Mucosa of descending colon (tissue), 3 donors: ENCODE results near the gene MEFV. TPM values are rescaled to one million over a fixed set of nuclear protein-coding genes. Genes with fewer than 3 reads are reported as not detected.
"Not testable (repeated sequence)": the region's sequence is repeated elsewhere in the genome, so short reads cannot be mapped to it uniquely, and the experiment has no call there.

Source experiments
- ATAC-seq: fragments of 200-7000 bp; cut with Tn5 transposase; one replicate; pipeline ENCODE4 v1.9.1; 2020; ENCODE audit warnings: mild to moderate bottlenecking, moderate library complexity
- DNase-seq, 3 donors: peaks; one replicate each; pipeline ENCODE4 v3.0.0-alpha.2; 2020
- H3K36me3 ChIP-seq: fragments of 200-600 bp; one replicate; pipeline ENCODE4 v1.8.0; 2021; ENCODE audit warnings: low read depth, mild to moderate bottlenecking
- H3K4me1 ChIP-seq: fragments of 200-600 bp; one replicate; pipeline ENCODE4 v1.8.0; 2021; ENCODE audit warnings: low read depth, mild to moderate bottlenecking
- H3K4me3 ChIP-seq: fragments of 200-600 bp; one replicate; pipeline ENCODE4 v1.8.0; 2021; ENCODE audit warnings: mild to moderate bottlenecking
- H3K9me3 ChIP-seq: fragments of 200-600 bp; one replicate; pipeline ENCODE4 v1.8.0; 2021; ENCODE audit warnings: mild to moderate bottlenecking
- intact Hi-C, 2 donors: fragments of 100-400 bp; cut with DNase I in 1 of 2; cut with micrococcal nuclease in 1 of 2; formaldehyde crosslinking; loops; one replicate each; pipeline versions ENCODE4 v1.11.0 to v1.11.1; 2022; cut with DNase I, micrococcal nuclease
- total RNA-seq, 3 donors: library from RNA; stranded (reverse); fragmentation: NEBNext Ultra II Directional in 2 of 3; extraction: Animal tissue kit (Norgen Biotek cat#: 25700) in 2 of 3; gene quantifications; one replicate each; pipeline versions ENCODE4 v1.2.1 to v1.2.4, GENCODE V29; 2021 to 2023
- TF ChIP-seq, protein P1 (sequence below): fragments of 200-600 bp; IDR thresholded peaks from one replicate; pipeline ENCODE4 v1.8.0; 2022; ENCODE audit warnings: antibody characterized with exemption, mild to moderate bottlenecking
- donor health status: DM: no; HTN: no; CAD: no; lungs with moderate emphysema.
- donor health status: DM: no; HTN: no; CAD: no.
- donor health status: DM: no; HTN: yes; CAD: no.

The MEFV gene
- total RNA-seq, 3 donors from 2014 or later = 0.61 to 2.2 (median 1.6) TPM

DNA sequence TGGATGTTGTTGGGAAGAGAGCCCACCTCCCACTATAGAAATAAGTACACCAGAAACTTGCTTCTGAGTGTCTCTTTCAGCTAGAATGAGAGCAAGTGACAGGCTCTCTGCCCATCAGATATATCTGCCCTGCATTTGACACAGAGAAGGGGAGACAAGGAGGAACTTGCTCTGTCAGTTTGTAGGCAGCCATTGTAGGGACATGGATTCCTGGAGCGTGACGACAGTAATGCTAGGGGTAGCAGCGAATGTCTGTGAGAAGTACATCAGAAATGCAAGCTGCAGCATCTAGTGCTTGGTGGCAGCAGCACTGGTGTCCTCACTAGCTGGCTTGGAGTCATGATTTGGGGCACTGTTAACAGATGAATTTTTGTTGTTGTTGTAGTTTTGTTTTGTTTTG is 44.4 kb downstream of the MEFV start:
- Histone ChIP-seq H3K4me3 (no peak overlapping the region), H3K4me1 (no peaks in the 10 kb centered on the region), H3K36me3 (no peaks in the 10 kb centered on the region), H3K9me3 (no peaks in the 10 kb centered on the region)
- ATAC-seq (no peak), DNase-seq (no peak)
- TF ChIP-seq, protein P1, sequence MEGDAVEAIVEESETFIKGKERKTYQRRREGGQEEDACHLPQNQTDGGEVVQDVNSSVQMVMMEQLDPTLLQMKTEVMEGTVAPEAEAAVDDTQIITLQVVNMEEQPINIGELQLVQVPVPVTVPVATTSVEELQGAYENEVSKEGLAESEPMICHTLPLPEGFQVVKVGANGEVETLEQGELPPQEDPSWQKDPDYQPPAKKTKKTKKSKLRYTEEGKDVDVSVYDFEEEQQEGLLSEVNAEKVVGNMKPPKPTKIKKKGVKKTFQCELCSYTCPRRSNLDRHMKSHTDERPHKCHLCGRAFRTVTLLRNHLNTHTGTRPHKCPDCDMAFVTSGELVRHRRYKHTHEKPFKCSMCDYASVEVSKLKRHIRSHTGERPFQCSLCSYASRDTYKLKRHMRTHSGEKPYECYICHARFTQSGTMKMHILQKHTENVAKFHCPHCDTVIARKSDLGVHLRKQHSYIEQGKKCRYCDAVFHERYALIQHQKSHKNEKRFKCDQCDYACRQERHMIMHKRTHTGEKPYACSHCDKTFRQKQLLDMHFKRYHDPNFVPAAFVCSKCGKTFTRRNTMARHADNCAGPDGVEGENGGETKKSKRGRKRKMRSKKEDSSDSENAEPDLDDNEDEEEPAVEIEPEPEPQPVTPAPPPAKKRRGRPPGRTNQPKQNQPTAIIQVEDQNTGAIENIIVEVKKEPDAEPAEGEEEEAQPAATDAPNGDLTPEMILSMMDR = no peak
- intact Hi-C loops = no loop called here

GRCh38 chr16:3207086-3207953 is 49.1 kb downstream of the MEFV start:
- TF ChIP-seq, protein P1 = no peak
- DNase-seq = no peak
- intact Hi-C loops = no loop called here
- no peak for ATAC-seq
- no peaks in the 10 kb centered on the region for H3K4me1 ChIP-seq
- peaks cover 13% of the 10 kb centered on the region for H3K9me3 ChIP-seq
- no peak overlapping the region for H3K4me3 ChIP-seq
- H3K36me3 ChIP-seq = no peaks in the 10 kb centered on the region

DNA sequence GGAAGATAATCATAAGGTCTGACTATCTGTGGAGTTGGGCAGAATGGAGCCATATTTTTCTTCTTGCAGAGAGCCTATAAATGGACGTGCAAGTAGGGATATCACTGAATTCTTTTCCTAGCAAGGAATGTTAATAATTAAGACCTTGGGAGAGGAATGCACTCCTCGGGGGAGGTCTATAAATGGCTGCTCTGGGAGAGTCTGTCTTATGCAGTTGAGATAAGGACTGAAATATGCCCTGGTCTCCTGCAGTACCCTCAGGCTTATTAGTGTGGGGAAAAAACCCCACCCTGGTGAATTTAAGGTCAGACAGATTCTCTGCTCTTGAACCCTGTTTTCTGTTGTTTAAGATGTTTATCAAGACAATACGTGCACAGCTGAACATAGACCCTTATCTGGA is 50.5 kb downstream of the MEFV start:
- H3K4me3 ChIP-seq, intact Hi-C loops, H3K4me1 ChIP-seq, H3K36me3 ChIP-seq, DNase-seq, ATAC-seq: not testable (repeated sequence)
- H3K9me3 ChIP-seq = peaks cover 13% of the 10 kb centered on the region

DNA sequence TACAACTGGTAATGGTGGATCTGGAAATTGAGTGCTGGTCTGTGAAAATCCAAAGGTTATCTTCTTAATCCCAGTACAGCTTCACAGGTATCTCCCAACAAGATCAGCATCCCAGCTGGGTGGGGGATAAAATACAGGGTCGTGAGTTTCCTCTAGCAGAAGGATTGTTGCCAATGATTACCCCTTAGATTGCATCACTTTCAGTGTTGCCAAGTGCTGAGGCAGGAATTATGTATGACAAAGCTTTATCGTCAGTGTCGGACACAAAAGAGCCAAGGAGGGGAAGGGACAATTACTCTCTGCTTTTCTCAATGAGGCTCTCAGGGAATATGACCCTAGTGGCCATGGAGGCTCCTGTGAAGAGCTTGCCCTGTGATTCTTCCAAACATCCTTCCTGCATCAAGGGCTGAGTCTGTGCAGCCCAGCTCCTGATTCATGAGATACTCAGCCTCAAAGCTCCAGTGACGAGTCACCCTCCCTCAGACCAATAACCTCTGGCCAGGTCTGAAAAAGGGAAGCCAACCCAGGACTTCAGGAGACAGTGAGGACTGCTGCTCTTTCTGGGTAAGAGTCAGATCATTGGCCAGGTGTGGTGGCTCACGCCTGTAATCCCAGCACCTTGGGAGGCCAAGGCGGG is 53.4 kb downstream of the MEFV start:
- H3K4me1 ChIP-seq = no peaks in the 10 kb centered on the region
- TF ChIP-seq, protein P1 = no peak
- H3K4me3 ChIP-seq = no peak overlapping the region
- no peak for ATAC-seq
- no peaks in the 10 kb centered on the region for H3K36me3 ChIP-seq
- no peak for DNase-seq
- intact Hi-C loops = no loop called here
- peaks cover 13% of the 10 kb centered on the region for H3K9me3 ChIP-seq

DNA sequence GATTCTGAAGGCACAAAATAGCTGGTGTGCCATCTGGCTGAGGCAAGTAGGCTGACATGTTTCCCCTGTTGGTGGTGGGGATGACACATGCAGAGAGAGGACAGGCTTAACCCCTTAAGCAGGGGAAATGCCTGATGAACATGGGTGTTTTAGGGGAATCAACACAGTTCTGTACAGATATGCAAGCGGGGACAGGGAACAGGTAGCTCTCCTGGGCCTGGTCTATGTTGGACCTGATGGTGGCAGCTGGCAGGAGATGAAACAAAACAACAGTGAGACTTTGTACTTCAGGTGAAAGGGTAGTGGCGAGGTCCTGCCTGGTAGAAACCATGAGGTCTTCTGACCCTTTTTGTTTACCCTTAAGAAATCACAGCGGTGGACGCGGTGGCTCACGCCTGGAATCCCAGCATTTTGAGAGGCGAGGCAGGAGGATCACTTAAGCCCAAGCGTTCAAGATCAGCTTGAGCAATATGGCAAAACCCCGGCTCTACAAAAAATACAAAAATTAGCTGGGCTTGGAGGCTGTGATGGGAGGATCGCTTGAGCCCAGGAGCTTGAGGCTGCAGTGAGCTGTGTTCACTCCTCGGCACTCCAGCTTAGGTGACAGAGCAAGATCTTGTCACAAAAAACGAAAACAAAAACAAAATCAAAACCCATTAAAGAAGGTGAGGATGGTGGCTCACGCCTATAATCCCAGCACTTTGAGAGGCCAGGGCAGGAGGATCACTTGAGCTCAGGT is 57.9 kb downstream of the MEFV start:
- ATAC-seq (no peak), DNase-seq (no peak)
- intact Hi-C loops = no loop called here
- TF ChIP-seq, protein P1 = no peak
- Histone ChIP-seq H3K36me3 (no peaks in the 10 kb centered on the region), H3K4me3 (no peak overlapping the region), H3K4me1 (no peaks in the 10 kb centered on the region), H3K9me3 (no peaks in the 10 kb centered on the region)

DNA sequence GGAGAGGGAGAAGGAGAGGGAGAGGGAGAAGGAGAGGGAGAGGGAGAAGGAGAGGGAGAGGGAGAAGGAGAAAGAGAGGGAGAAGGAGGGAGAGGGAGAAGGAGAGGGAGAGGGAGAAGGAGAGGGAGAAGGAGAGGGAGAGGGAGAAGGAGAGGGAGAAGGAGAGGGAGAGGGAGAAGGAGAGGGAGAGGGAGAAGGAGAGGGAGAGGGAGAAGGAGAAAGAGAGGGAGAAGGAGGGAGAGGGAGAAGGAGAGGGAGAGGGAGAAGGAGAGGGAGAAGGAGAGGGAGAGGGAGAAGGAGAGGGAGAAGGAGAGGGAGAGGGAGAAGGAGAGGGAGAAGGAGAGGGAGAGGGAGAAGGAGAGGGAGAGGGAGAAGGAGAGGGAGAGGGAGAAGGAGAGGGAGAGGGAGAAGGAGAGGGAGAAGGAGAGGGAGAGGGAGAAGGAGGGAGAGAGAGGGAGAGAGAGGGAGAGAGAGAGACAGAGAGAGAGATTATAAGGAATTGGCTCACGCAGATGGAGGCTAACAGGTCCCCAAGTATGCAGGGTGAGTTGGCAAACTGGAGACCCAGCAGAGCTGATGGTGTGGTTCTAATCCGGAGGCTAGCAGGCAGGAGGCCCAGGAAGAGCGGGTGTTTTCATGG is 58.6 kb downstream of the MEFV start:
- DNase-seq, H3K4me1 ChIP-seq, intact Hi-C loops, H3K9me3 ChIP-seq, H3K36me3 ChIP-seq, ATAC-seq, H3K4me3 ChIP-seq: not testable (repeated sequence)
